GM18508 (cell line): ENCODE data around the gene BIRC7.

Experiments
- ATAC-seq: cut with Tn5 transposase; IDR thresholded peaks from one replicate; pipeline ENCODE4 v1.9.1; 2021; ENCODE audit warnings: moderate number of reproducible peaks; ENCODE audit not compliant: insufficient read depth, unreplicated experiment

Gene BIRC7

GRCh38 chr20:63261795-63262528 is 26.3 kb downstream of the BIRC7 start:
- ATAC-seq, result no peak

- ATAC-seq, result no peak
Measured at GRCh38 chr20:63262836-63263235, 27.1 kb downstream of the BIRC7 start.

GRCh38 chr20:63264000-63264399 is 28.3 kb downstream of the BIRC7 start:
- no peak for ATAC-seq

GRCh38 chr20:63264519-63264918 is 28.8 kb downstream of the BIRC7 start:
- ATAC-seq, result no peak

GRCh38 chr20:63265891-63266515 is 30.3 kb downstream of the BIRC7 start:
- ATAC-seq, result no peak

GRCh38 chr20:63267691-63268090 is 32.0 kb downstream of the BIRC7 start:
- ATAC-seq, result no peak

- ATAC-seq, result no peak
Measured at GRCh38 chr20:63268256-63268655, 32.6 kb downstream of the BIRC7 start.

- no peak for ATAC-seq
Measured at GRCh38 chr20:63268671-63269439, 33.1 kb downstream of the BIRC7 start.

- ATAC-seq, result no peak
Measured at GRCh38 chr20:63269724-63270123, 34.0 kb downstream of the BIRC7 start.

- ATAC-seq, result no peak
Measured at GRCh38 chr20:63270606-63271325, 35.1 kb downstream of the BIRC7 start.

GRCh38 chr20:63272105-63273058 is 36.7 kb downstream of the BIRC7 start, which contains the start of gene ARFGAP1:
ARFGAP1 (plus strand) TSS chr20:63272813; CDS start chr20:63275581, 2,768 bp downstream.
- ATAC-seq, result no peak

- ATAC-seq, result no peak
Measured at GRCh38 chr20:63273059-63273579, 37.4 kb downstream of the BIRC7 start.

GRCh38 chr20:63273635-63274380 is 38.1 kb downstream of the BIRC7 start:
- no peak for ATAC-seq

GRCh38 chr20:63274381-63275228 is 38.9 kb downstream of the BIRC7 start:
- no peak for ATAC-seq

- no peak for ATAC-seq
Measured at GRCh38 chr20:63275825-63276224, 40.1 kb downstream of the BIRC7 start.

- no peak for ATAC-seq
Measured at GRCh38 chr20:63276956-63277355, 41.3 kb downstream of the BIRC7 start.

- no peak for ATAC-seq
Measured at GRCh38 chr20:63277466-63278272, 42.0 kb downstream of the BIRC7 start.
